PC-9 (cell line): ENCODE measurements around the gene TCP11. TPM values are rescaled to one million over a fixed set of nuclear protein-coding genes. Genes with fewer than 3 reads are reported as not detected.

Source experiments
- BruUV-seq: library from RNA; stranded (reverse); fragments of 400-500 nt; replicated peaks from 2 replicates; lab custom pipeline; 2021; lab: Mats Ljungman, UMichigan
- CTCF ChIA-PET: fragments of 300-600 bp; sonication (Branson Sonifier 250); formaldehyde crosslinking; loops from one replicate; lab custom pipeline; 2022; ENCODE audit warnings: antibody characterized with exemption; lab: Charles Lee
- POLR2A ChIA-PET: fragments of 300-600 bp; sonication (Branson Sonifier 250); formaldehyde crosslinking; loops from one replicate; lab custom pipeline; 2022; ENCODE audit warnings: antibody characterized with exemption; ENCODE audit not compliant: unreplicated experiment; lab: Charles Lee
- DNase-seq, 2 experiments: peaks; one replicate each; pipeline versions ENCODE4 v3.0.0 to v3.0.0-alpha.2; 2015 to 2022; ENCODE audit warnings: mixed read lengths in 1 of 2
- H2AFZ ChIP-seq: fragments of 200-600 bp; sonication (generic); 2 replicates; pipeline ENCODE4 v1.8.1; 2017; ENCODE audit warnings: antibody characterized with exemption
- H3F3A ChIP-seq: fragments of 200-600 bp; sonication (generic); 2 replicates; pipeline ENCODE4 v1.8.1; 2017; ENCODE audit warnings: antibody characterized with exemption, mild to moderate bottlenecking, low read depth; ENCODE audit not compliant: insufficient read depth
- H3K27ac ChIP-seq: fragments of 200-600 bp; sonication (generic); 2 replicates; pipeline ENCODE4 v1.6.1; 2016; ENCODE audit warnings: mixed run types
- H3K27me3 ChIP-seq: fragments of 200-600 bp; sonication (generic); 2 replicates; pipeline ENCODE4 v1.6.1; 2016; ENCODE audit warnings: low read depth, mixed run types; ENCODE audit not compliant: insufficient read depth
- H3K36me3 ChIP-seq: fragments of 200-600 bp; sonication (generic); 2 replicates; pipeline ENCODE4 v1.6.1; 2016; ENCODE audit warnings: low read depth, mixed run types
- H3K4me1 ChIP-seq: fragments of 200-600 bp; sonication (generic); replicated peaks from 2 replicates; pipeline ENCODE4 v1.6.1; 2016; ENCODE audit warnings: mixed run types; ENCODE audit not compliant: insufficient read depth
- H3K4me2 ChIP-seq: fragments of 200-600 bp; sonication (generic); 2 replicates; pipeline ENCODE4 v1.6.1; 2017; ENCODE audit warnings: mixed run types
- H3K4me3 ChIP-seq: fragments of 200-600 bp; sonication (generic); 2 replicates; pipeline ENCODE4 v1.6.1; 2016; ENCODE audit warnings: mixed run types
- H3K79me2 ChIP-seq: fragments of 200-600 bp; sonication (generic); 2 replicates; pipeline ENCODE4 v1.6.1; 2017; ENCODE audit warnings: low read depth, mixed run types
- H3K9me2 ChIP-seq: fragments of 200-600 bp; sonication (generic); 2 replicates; pipeline ENCODE4 v1.8.1; 2017; ENCODE audit warnings: mild to moderate bottlenecking; ENCODE audit not compliant: insufficient read depth
- H3K9me3 ChIP-seq: fragments of 200-600 bp; sonication (generic); 2 replicates; pipeline ENCODE4 v1.8.1; 2016; ENCODE audit warnings: low read depth; ENCODE audit not compliant: insufficient read depth
- H4K20me1 ChIP-seq: fragments of 200-600 bp; sonication (generic); 2 replicates; pipeline ENCODE4 v1.8.1; 2017; ENCODE audit not compliant: insufficient read depth
- CTCF ChIP-seq: fragments of 200-600 bp; sonication (generic); conservative IDR thresholded peaks from 2 replicates; pipeline ENCODE4 v1.6.1; 2017; ENCODE audit warnings: mixed run types, antibody characterized with exemption, mild to moderate bottlenecking, moderate library complexity
- EZH2 ChIP-seq: fragments of 200-600 bp; sonication (generic); IDR thresholded peaks from 2 replicates; pipeline ENCODE4 v1.8.0; 2017; ENCODE audit warnings: antibody characterized with exemption, low read depth
- intact Hi-C: fragments of 100-400 bp; cut with micrococcal nuclease; formaldehyde crosslinking; loops from one replicate; pipeline ENCODE4 v1.10.0; 2022; ENCODE audit not compliant: unreplicated experiment
- total RNA-seq: library from RNA; stranded (reverse); gene quantifications from 2 replicates; pipeline ENCODE4 v1.2.3, GENCODE V29; 2021

Gene TCP11
- total RNA-seq, 1 experiment from 2014 or later, result not detected

GRCh38 chr6:35089935-35090505 lies 51.1 kb downstream of the TCP11 start:
- Histone ChIP-seq H3K9me2 (no peaks in the 10 kb centered on the region), H3K79me2 (no peaks in the 10 kb centered on the region), H3K4me3 (no peak overlapping the region), H3K27ac (no peak overlapping the region), H4K20me1 (0 out of 2 replicates have a peak, but pooled peaks cover 2% of the 10 kb centered on the region), H2AFZ (no peak overlapping the region), H3F3A (no peaks in the 10 kb centered on the region), H3K27me3 (no peaks in the 10 kb centered on the region), H3K4me2 (no peak overlapping the region), H3K9me3 (no peaks in the 10 kb centered on the region), H3K4me1 (no peaks in the 10 kb centered on the region), H3K36me3 (no peaks in the 10 kb centered on the region)
- POLR2A ChIA-PET, result no interaction called here
- intact Hi-C loops, result no loop called here
- no TSS peak for BruUV-seq
- TF ChIP-seq EZH2, result no peak
- TF ChIP-seq CTCF, result no peak
- CTCF ChIA-PET, result no interaction called here
- no peak for DNase-seq

- H3F3A ChIP-seq, result no peaks in the 10 kb centered on the region
- no peaks in the 10 kb centered on the region for H3K4me1 ChIP-seq
- H3K9me2 ChIP-seq, result no peaks in the 10 kb centered on the region
- no peak overlapping the region for H3K4me2 ChIP-seq
- CTCF ChIA-PET, result no interaction called here
- 0 out of 2 replicates have a peak, but pooled peaks cover 2% of the 10 kb centered on the region for H4K20me1 ChIP-seq
- H3K27ac ChIP-seq, result no peak overlapping the region
- H3K79me2 ChIP-seq, result no peaks in the 10 kb centered on the region
- POLR2A ChIA-PET, result no interaction called here
- no peaks in the 10 kb centered on the region for H3K36me3 ChIP-seq
- TF ChIP-seq EZH2 (no peak), CTCF (no peak)
- H3K4me3 ChIP-seq, result no peak overlapping the region
- H3K27me3 ChIP-seq, result no peaks in the 10 kb centered on the region
- intact Hi-C loops, result no loop called here
- no TSS peak for BruUV-seq
- DNase-seq, result no peak
- no peak overlapping the region for H2AFZ ChIP-seq
- no peaks in the 10 kb centered on the region for H3K9me3 ChIP-seq
Observed at GRCh38 chr6:35089216-35089934, 51.8 kb downstream of the TCP11 start.

DNA sequence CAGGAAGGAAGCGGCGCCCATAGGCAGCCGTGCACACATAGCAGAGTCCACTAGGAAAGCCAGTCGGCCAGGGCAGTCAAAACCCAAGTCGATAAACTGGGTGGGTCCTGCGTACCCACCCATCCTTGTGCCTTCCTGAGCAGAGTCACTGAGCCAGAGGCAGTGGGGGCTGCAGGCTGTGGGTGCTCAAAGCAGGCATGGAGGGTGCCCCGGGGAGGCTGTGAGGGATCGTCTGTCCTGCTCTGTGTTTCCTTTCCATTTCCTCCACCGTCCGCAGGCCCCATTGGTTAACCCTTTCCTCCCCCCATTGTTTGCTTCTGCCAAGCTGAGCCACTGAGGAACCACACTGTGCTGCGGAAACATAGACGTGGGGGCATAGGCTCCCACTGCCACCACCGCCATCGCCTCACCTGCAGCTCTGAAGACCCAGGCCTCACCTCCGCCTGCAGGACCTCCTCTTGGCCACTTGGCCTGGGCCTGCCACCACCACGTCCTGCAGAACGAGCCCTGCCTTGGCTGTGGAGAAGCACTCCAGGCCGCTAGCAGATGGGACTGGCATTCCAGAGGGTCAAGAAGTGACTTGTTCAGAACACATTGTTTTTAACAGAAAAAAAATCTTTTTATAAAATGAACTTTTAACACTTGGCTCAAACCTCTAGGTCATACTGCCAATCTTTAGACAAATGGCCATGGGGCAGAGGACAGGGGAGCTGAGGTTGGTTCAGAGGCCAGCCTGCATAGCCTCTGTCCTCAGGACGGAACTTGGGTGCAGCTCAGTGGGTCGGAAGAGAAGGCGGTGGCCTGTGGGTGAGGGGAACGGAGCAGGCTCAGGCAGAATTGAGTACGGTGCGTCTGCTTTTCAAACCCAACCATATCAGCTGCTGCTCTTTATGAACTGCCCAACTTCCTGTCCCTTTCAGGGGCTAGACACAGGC lies 52.6 kb downstream of the TCP11 start:
- Histone ChIP-seq H3K9me2 (no peaks in the 10 kb centered on the region), H3K27ac (no peak overlapping the region), H3K9me3 (no peaks in the 10 kb centered on the region), H3K79me2 (no peaks in the 10 kb centered on the region), H3K4me1 (no peaks in the 10 kb centered on the region), H3K36me3 (no peaks in the 10 kb centered on the region), H3K27me3 (no peaks in the 10 kb centered on the region), H3F3A (no peaks in the 10 kb centered on the region), H3K4me2 (no peak overlapping the region), H3K4me3 (no peak overlapping the region), H2AFZ (no peak overlapping the region), H4K20me1 (0 out of 2 replicates have a peak, but pooled peaks cover 2% of the 10 kb centered on the region)
- intact Hi-C loops, result no loop called here
- BruUV-seq, result no TSS peak
- POLR2A ChIA-PET, result no interaction called here
- TF ChIP-seq CTCF (no peak), EZH2 (no peak)
- DNase-seq, result no peak
- CTCF ChIA-PET, result no interaction called here
